ENCODE results near the gene RBKS. TPM values are rescaled to one million over a fixed set of nuclear protein-coding genes. Genes with fewer than 3 reads are reported as not detected.

Gene RBKS
- total RNA-seq, 2 donors from 2014 or later: 1.0 to 7.6 TPM

GRCh38 chr2:27734305-27734704, 155.9 kb downstream of the RBKS start:
- Histone ChIP-seq H3K36me3 (replicated peaks in 1 of 2; ENCODE audit: insufficient read depth in 1 of 2, low read depth in 2 of 2) (no peaks in the 10 kb centered on the region), H3K27ac (no peak overlapping the region), H3K4me1 (peaks cover 51% of the 10 kb centered on the region), H3K4me3 (no peak overlapping the region), H3K27me3 (no peaks in the 10 kb centered on the region), H3K9me3 (no peaks in the 10 kb centered on the region)
- DNase-seq: no peak
- intact Hi-C loops (cut with DNase I): no loop called here
- 85 to 89% methylated on average over 1 of the region's 1 CpG for WGBS, 2 donors
- ATAC-seq: no peak
- TF ChIP-seq POLR2A (IDR thresholded peaks at IDR 0.05): no peak
- TF ChIP-seq CTCF (IDR thresholded peaks at IDR 0.05): no peak

Other genes with a start within 250 kb of the RBKS start
- 10 to 100 TPM; 18.4 to 29.3 TPM for gene SUPT7L, start 226.8 kb downstream of the RBKS start, total RNA-seq
- 10 to 100 TPM; 15.6 to 22.4 TPM for gene SLC4A1AP, start 226.5 kb downstream of the RBKS start, total RNA-seq
- 10 to 100 TPM; 26.5 to 92.0 TPM for gene MRPL33, start 118.7 kb downstream of the RBKS start, total RNA-seq
- 10 to 100 TPM; 20.5 to 22.4 TPM for gene BABAM2, start 342 bp upstream of the RBKS start, total RNA-seq